GM23338 (cell line): ENCODE data around the gene RPL27A. TPM values are rescaled to one million over a fixed set of nuclear protein-coding genes. Genes with fewer than 3 reads are reported as not detected.

ENCODE experiments used
- ATAC-seq: fragments of 200-7000 bp; cut with Tn5 transposase; 3 replicates; pipeline ENCODE4 v1.9.1; 2020
- DNase-seq: peaks from one replicate; pipeline ENCODE4 v3.0.0-alpha.2; 2015; ENCODE audit warnings: low spot score
- H2AFZ ChIP-seq: fragments of 200-600 bp; sonication (generic); 2 replicates; pipeline ENCODE4 v1.8.0; 2016; ENCODE audit warnings: antibody characterized with exemption, mild to moderate bottlenecking, moderate library complexity
- H3F3A ChIP-seq: fragments of 200-600 bp; sonication (generic); replicated peaks from 2 replicates; pipeline ENCODE4 v1.8.0; 2017; ENCODE audit warnings: antibody characterized with exemption, mixed run types, low read depth
- H3K27ac ChIP-seq: fragments of 200-600 bp; sonication (generic); 2 replicates; pipeline ENCODE4 v1.6.1; 2016; ENCODE audit warnings: low read depth
- H3K27me3 ChIP-seq: fragments of 200-600 bp; sonication (generic); 2 replicates; pipeline ENCODE4 v1.8.0; 2016; ENCODE audit warnings: mild to moderate bottlenecking, mixed run types, moderate library complexity; ENCODE audit not compliant: insufficient read depth
- H3K36me3 ChIP-seq: fragments of 200-600 bp; sonication (generic); 2 replicates; pipeline ENCODE4 v1.8.0; 2016; ENCODE audit warnings: mild to moderate bottlenecking; ENCODE audit not compliant: insufficient read depth
- H3K4me1 ChIP-seq: fragments of 200-600 bp; sonication (generic); 2 replicates; pipeline ENCODE4 v1.8.0; 2016; ENCODE audit warnings: mild to moderate bottlenecking, moderate library complexity; ENCODE audit not compliant: insufficient read depth
- H3K4me2 ChIP-seq: fragments of 200-600 bp; sonication (generic); 2 replicates; pipeline ENCODE4 v1.7.1; 2017; ENCODE audit warnings: mixed run types
- H3K4me3 ChIP-seq: fragments of 200-600 bp; sonication (generic); 2 replicates; pipeline ENCODE4 v1.6.1; 2016; ENCODE audit warnings: mixed run types
- H3K79me2 ChIP-seq: fragments of 200-600 bp; sonication (generic); replicated peaks from 2 replicates; pipeline ENCODE4 v1.8.0; 2017; ENCODE audit warnings: mild to moderate bottlenecking; ENCODE audit not compliant: insufficient read depth
- H3K9me2 ChIP-seq: fragments of 200-600 bp; sonication (generic); 2 replicates; pipeline ENCODE4 v1.8.0; 2017; ENCODE audit not compliant: insufficient read depth
- H4K20me1 ChIP-seq: fragments of 200-600 bp; sonication (generic); replicated peaks from 2 replicates; pipeline ENCODE4 v1.8.0; 2017; ENCODE audit warnings: mild to moderate bottlenecking; ENCODE audit not compliant: insufficient read depth
- H3K27ac Mint-ChIP-seq: 2 replicates; pipeline ENCODE4 v1.8.0; 2020; ENCODE audit warnings: inconsistent platforms, mild to moderate bottlenecking, moderate library complexity, mixed read lengths
- H3K27me3 Mint-ChIP-seq: 3 replicates; pipeline ENCODE4 v1.8.0; 2022; ENCODE audit warnings: low read depth, mild to moderate bottlenecking, moderate library complexity, mixed read lengths, inconsistent platforms; ENCODE audit not compliant: insufficient read depth, poor library complexity
- H3K36me3 Mint-ChIP-seq: 3 replicates; pipeline ENCODE4 v1.8.0; 2021; ENCODE audit warnings: low read depth, mild to moderate bottlenecking, inconsistent platforms, moderate library complexity, mixed read lengths
- H3K4me1 Mint-ChIP-seq: 3 replicates; pipeline ENCODE4 v1.8.0; 2020; ENCODE audit warnings: mild to moderate bottlenecking, inconsistent platforms, mixed read lengths
- H3K4me3 Mint-ChIP-seq: 3 replicates; pipeline ENCODE4 v1.8.0; 2021; ENCODE audit warnings: moderate library complexity, mild to moderate bottlenecking, inconsistent platforms, mixed read lengths
- H3K9me3 Mint-ChIP-seq: 3 replicates; pipeline ENCODE4 v1.8.0; 2020; ENCODE audit warnings: moderate library complexity, mild to moderate bottlenecking, inconsistent platforms, mixed read lengths
- CREB1 ChIP-seq: fragments of 250-450 bp; sonication (Bioruptor Pico); IDR thresholded peaks from 2 replicates; pipeline ENCODE4 v1.5.0; 2020; ENCODE audit warnings: low read depth, mild to moderate bottlenecking, moderate library complexity
- ETS1 ChIP-seq: IDR thresholded peaks from 2 replicates; pipeline ENCODE4 v1.6.1; 2016; ENCODE audit warnings: antibody characterized with exemption
- EZH2 ChIP-seq: fragments of 200-600 bp; sonication (generic); IDR thresholded peaks from one replicate; pipeline ENCODE4 v1.8.0; 2017; ENCODE audit warnings: antibody characterized with exemption, mild to moderate bottlenecking, low read depth; ENCODE audit not compliant: unreplicated experiment
- EZH2phosphoT487 ChIP-seq: fragments of 200-600 bp; sonication (generic); IDR thresholded peaks from one replicate; pipeline ENCODE4 v1.8.1; 2018; ENCODE audit warnings: antibody characterized with exemption; ENCODE audit not compliant: unreplicated experiment
- JUNB ChIP-seq: IDR thresholded peaks from one replicate; pipeline ENCODE4 v1.6.1; 2016; ENCODE audit warnings: antibody characterized with exemption; ENCODE audit not compliant: unreplicated experiment
- NANOG ChIP-seq: IDR thresholded peaks from 2 replicates; pipeline ENCODE4 v1.6.1; 2016; ENCODE audit warnings: antibody characterized with exemption, borderline replicate concordance
- POLR2AphosphoS5 ChIP-seq: IDR thresholded peaks from 2 replicates; pipeline ENCODE4 v1.6.1; 2016; ENCODE audit warnings: antibody characterized with exemption, low read depth
- REST ChIP-seq: IDR thresholded peaks from one replicate; pipeline ENCODE4 v1.6.1; 2018; ENCODE audit warnings: antibody characterized with exemption; ENCODE audit not compliant: unreplicated experiment
- STAT1 ChIP-seq: IDR thresholded peaks from one replicate; pipeline ENCODE4 v1.6.1; 2016; ENCODE audit warnings: antibody characterized with exemption; ENCODE audit not compliant: unreplicated experiment
- ZNF114 ChIP-seq: fragments of 250-450 bp; sonication (Bioruptor Pico); IDR thresholded peaks from 2 replicates; pipeline ENCODE4 v1.5.0; 2020; ENCODE audit warnings: mild to moderate bottlenecking, moderate library complexity
- ZNF331 ChIP-seq: fragments of 250-450 bp; sonication (Bioruptor Pico); IDR thresholded peaks from 2 replicates; pipeline ENCODE4 v1.5.0; 2020; ENCODE audit warnings: low read depth, mild to moderate bottlenecking, moderate library complexity
- polyA plus RNA-seq: library from polyadenylated mRNA; unstranded; fragments of >200 nt; fragmentation: Nextera tagmentation; extraction: Ambion mirVana; gene quantifications from 2 replicates; pipeline ENCODE4 v1.2.1, GENCODE V29; 2016
- total RNA-seq: library from RNA; depleted of rRNA; stranded (reverse); fragments of >200 nt; shearing (Covaris generic); gene quantifications from 2 replicates; pipeline ENCODE4 v1.2.3, GENCODE V29; 2014
- TF ChIP-seq, protein P1 (sequence below): fragments of 250-450 bp; sonication (Bioruptor Pico); IDR thresholded peaks from 2 replicates; pipeline ENCODE4 v1.5.0; 2020; ENCODE audit warnings: mild to moderate bottlenecking, moderate library complexity
- TF ChIP-seq, protein P2 (sequence below), 2 experiments: fragments of 200-600 bp in 1 of 2; sonication (generic) in 1 of 2; conservative IDR thresholded peaks; 2 replicates each; pipeline versions ENCODE4 v1.5.1 to v1.6.1; 2016 to 2017; ENCODE audit warnings: antibody characterized with exemption in 2 of 2, low read depth in 2 of 2, mild to moderate bottlenecking in 2 of 2, moderate library complexity in 1 of 2

RPL27A gene
- total and polyA plus RNA-seq, 2 experiments from 2014 or later: 1,283 to 3,167 TPM

- no peaks in the 10 kb centered on the region for H3K27me3 ChIP-seq
- H3K4me2 ChIP-seq: no peak overlapping the region
- H3K4me3 Mint-ChIP-seq: no peak overlapping the region
- no peak overlapping the region for H2AFZ ChIP-seq
- peaks cover 75% of the 10 kb centered on the region for H3K36me3 Mint-ChIP-seq
- H4K20me1 ChIP-seq: 0 out of 2 replicates have a peak, but pooled peaks cover 5% of the 10 kb centered on the region
- H3K4me3 ChIP-seq: no peak overlapping the region
- peaks cover 29% of the 10 kb centered on the region for H3K79me2 ChIP-seq
- no peak overlapping the region for H3K27ac Mint-ChIP-seq
- ATAC-seq (no peak), DNase-seq (no peak)
- peaks cover 13% of the 10 kb centered on the region for H3K4me1 ChIP-seq
- peaks cover 4% of the 10 kb centered on the region; the same call in 2 of the 3 replicates for H3K9me3 Mint-ChIP-seq
- no peak overlapping the region for H3K27ac ChIP-seq
- H3K9me2 ChIP-seq: no peaks in the 10 kb centered on the region
- TF ChIP-seq REST (no peak), NANOG (no peak), ZNF331 (CRISPR knock-in tag) (no peak), EZH2 (no peak), ETS1 (no peak), POLR2AphosphoS5 (no peak), STAT1 (no peak), EZH2phosphoT487 (no peak), JUNB (no peak), CREB1 (CRISPR knock-in tag) (no peak), ZNF114 (CRISPR knock-in tag) (no peak)
- TF ChIP-seq, protein P1, sequence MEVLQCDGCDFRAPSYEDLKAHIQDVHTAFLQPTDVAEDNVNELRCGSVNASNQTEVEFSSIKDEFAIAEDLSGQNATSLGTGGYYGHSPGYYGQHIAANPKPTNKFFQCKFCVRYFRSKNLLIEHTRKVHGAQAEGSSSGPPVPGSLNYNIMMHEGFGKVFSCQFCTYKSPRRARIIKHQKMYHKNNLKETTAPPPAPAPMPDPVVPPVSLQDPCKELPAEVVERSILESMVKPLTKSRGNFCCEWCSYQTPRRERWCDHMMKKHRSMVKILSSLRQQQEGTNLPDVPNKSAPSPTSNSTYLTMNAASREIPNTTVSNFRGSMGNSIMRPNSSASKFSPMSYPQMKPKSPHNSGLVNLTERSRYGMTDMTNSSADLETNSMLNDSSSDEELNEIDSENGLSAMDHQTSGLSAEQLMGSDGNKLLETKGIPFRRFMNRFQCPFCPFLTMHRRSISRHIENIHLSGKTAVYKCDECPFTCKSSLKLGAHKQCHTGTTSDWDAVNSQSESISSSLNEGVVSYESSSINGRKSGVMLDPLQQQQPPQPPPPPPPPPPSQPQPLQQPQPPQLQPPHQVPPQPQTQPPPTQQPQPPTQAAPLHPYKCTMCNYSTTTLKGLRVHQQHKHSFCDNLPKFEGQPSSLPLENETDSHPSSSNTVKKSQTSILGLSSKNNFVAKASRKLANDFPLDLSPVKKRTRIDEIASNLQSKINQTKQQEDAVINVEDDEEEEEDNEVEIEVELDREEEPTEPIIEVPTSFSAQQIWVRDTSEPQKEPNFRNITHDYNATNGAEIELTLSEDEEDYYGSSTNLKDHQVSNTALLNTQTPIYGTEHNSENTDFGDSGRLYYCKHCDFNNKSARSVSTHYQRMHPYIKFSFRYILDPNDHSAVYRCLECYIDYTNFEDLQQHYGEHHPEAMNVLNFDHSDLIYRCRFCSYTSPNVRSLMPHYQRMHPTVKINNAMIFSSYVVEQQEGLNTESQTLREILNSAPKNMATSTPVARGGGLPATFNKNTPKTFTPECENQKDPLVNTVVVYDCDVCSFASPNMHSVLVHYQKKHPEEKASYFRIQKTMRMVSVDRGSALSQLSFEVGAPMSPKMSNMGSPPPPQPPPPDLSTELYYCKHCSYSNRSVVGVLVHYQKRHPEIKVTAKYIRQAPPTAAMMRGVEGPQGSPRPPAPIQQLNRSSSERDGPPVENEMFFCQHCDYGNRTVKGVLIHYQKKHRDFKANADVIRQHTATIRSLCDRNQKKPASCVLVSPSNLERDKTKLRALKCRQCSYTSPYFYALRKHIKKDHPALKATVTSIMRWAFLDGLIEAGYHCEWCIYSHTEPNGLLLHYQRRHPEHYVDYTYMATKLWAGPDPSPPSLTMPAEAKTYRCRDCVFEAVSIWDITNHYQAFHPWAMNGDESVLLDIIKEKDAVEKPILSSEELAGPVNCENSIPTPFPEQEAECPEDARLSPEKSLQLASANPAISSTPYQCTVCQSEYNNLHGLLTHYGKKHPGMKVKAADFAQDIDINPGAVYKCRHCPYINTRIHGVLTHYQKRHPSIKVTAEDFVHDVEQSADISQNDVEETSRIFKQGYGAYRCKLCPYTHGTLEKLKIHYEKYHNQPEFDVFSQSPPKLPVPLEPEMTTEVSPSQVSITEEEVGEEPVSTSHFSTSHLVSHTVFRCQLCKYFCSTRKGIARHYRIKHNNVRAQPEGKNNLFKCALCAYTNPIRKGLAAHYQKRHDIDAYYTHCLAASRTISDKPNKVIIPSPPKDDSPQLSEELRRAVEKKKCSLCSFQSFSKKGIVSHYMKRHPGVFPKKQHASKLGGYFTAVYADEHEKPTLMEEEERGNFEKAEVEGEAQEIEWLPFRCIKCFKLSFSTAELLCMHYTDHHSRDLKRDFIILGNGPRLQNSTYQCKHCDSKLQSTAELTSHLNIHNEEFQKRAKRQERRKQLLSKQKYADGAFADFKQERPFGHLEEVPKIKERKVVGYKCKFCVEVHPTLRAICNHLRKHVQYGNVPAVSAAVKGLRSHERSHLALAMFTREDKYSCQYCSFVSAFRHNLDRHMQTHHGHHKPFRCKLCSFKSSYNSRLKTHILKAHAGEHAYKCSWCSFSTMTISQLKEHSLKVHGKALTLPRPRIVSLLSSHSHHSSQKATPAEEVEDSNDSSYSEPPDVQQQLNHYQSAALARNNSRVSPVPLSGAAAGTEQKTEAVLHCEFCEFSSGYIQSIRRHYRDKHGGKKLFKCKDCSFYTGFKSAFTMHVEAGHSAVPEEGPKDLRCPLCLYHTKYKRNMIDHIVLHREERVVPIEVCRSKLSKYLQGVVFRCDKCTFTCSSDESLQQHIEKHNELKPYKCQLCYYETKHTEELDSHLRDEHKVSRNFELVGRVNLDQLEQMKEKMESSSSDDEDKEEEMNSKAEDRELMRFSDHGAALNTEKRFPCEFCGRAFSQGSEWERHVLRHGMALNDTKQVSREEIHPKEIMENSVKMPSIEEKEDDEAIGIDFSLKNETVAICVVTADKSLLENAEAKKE (CRISPR knock-in tag): no peak
- TF ChIP-seq, protein P2, sequence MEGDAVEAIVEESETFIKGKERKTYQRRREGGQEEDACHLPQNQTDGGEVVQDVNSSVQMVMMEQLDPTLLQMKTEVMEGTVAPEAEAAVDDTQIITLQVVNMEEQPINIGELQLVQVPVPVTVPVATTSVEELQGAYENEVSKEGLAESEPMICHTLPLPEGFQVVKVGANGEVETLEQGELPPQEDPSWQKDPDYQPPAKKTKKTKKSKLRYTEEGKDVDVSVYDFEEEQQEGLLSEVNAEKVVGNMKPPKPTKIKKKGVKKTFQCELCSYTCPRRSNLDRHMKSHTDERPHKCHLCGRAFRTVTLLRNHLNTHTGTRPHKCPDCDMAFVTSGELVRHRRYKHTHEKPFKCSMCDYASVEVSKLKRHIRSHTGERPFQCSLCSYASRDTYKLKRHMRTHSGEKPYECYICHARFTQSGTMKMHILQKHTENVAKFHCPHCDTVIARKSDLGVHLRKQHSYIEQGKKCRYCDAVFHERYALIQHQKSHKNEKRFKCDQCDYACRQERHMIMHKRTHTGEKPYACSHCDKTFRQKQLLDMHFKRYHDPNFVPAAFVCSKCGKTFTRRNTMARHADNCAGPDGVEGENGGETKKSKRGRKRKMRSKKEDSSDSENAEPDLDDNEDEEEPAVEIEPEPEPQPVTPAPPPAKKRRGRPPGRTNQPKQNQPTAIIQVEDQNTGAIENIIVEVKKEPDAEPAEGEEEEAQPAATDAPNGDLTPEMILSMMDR (conservative IDR thresholded peaks at IDR 0.05; ENCODE audit: low read depth in 2 of 2): no peak
- H3F3A ChIP-seq: peaks cover 10% of the 10 kb centered on the region
- H3K4me1 Mint-ChIP-seq: peaks cover 28% of the 10 kb centered on the region
- H3K27me3 Mint-ChIP-seq: peaks cover 31% of the 10 kb centered on the region
- peaks cover 18% of the 10 kb centered on the region for H3K36me3 ChIP-seq
These were observed 9.8 kb downstream of the RPL27A start for GRCh38 chr11:8692417-8692816.
